Stimulated activated CD4-positive, alpha-beta T cell treated with anti-CD3 and anti-CD28 coated beads, TNF-alpha, amount 100 ng/mL, for 24 hours (primary cell): Measurements from ENCODE around the gene PDLIM1.

Experiments
- DNase-seq, 3 experiments: peaks; one replicate each; pipeline ENCODE4 v3.0.0-alpha.2; 2020; ENCODE audit warnings: low read depth in 3 of 3

Gene PDLIM1

GRCh38 chr10:95288303-95288702 lies 2.5 kb downstream of the PDLIM1 start:
- DNase-seq: no peak

DNA sequence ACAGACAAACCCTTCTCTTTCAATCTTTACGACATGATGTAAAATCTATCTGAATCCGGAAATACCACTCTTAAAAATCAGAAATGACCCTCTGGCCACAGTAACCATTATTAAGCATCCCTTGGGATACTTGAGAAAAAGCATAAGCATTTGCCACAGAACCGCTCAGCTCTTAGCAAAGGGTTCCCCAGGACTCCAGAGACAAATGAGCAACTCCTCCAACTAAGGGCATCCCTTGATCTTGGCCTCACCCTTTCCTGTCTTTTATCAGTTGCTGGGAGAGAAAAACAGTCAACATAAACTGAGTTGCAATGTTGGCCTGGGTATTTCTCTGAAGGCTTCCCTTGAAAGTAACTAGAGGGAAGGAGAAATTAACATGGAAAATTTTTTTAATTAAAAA lies 3.5 kb downstream of the PDLIM1 start:
- DNase-seq: no peak

- no peak for DNase-seq
Measured at GRCh38 chr10:95286707-95287106, 4.1 kb downstream of the PDLIM1 start.

DNA sequence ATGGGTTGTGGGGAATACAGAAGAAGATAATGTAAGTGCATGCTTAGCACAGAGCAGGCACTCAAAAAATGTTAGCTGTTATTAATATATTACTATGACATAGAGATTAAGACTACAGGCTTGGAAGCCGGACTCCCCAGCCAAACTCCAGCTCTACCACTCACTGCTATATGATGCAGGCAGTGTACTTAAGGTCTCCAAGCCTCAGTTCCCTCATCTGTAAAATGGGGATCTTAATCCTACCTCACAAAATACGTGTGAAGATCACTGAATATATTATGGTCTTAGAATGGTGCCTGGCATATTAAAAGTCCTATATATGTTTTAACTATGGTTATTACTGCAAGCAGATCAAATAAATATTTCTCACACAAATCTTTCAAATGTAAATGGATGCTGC lies 5.2 kb downstream of the PDLIM1 start:
- no peak for DNase-seq

DNA sequence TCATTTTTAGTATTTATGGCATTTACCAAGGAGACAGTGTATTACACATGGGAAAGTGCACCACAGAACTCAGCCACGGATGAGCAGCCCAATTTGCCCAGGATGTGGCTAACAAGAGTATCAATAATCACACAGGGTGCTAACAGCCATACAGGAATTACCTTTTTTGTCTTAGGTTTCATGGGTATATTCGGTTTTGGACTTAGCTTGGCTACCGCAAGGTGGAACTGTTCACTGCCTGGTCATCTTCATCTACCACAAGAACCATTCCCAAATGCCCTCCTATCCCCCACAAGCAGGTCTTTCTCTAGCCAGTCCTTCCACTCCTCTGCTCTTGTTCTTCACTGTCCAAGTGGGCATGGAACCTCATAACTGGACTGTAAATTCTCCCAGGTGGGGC lies 6.0 kb downstream of the PDLIM1 start:
- DNase-seq: no peak

DNA sequence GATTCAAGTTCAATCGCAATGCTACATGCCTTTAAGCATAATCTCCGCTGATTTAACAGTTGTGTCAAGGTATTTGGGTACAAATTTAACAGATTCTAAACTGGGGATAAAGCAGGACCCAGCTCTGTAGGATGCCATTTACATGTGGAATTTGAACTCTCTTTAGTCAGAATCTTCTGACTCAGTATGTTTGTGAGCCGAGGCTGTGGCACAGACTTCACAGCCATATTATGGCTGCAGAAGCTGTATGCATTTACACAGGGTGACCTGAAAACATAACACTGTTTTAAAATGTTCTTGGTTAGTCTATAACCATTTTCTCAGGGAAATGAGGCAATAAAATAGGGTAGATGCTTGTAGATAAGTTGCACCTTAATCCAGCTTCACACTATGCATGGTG lies 8.7 kb downstream of the PDLIM1 start:
- DNase-seq: no peak

DNA sequence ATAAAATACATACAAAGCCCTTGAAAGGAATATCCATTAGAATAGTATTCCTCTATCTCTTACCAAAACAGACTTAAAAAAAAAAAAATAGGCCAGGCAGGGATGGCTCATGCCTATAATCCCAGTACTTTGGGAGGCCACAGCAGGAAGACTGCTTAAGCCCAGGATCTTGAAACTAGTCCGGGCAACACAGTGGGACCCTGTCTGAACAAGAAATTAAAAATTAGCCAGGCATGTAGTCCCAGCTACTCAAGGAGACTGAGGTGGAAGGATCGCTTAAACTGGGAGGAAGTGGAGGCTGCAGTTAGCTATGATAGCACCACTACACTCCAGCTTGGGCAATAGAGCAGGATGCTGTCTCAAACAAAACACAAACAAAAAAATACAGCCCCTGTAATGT lies 9.6 kb downstream of the PDLIM1 start:
- DNase-seq: no peak

- DNase-seq: no peak
Measured at GRCh38 chr10:95280637-95281036, 10.2 kb downstream of the PDLIM1 start.

DNA sequence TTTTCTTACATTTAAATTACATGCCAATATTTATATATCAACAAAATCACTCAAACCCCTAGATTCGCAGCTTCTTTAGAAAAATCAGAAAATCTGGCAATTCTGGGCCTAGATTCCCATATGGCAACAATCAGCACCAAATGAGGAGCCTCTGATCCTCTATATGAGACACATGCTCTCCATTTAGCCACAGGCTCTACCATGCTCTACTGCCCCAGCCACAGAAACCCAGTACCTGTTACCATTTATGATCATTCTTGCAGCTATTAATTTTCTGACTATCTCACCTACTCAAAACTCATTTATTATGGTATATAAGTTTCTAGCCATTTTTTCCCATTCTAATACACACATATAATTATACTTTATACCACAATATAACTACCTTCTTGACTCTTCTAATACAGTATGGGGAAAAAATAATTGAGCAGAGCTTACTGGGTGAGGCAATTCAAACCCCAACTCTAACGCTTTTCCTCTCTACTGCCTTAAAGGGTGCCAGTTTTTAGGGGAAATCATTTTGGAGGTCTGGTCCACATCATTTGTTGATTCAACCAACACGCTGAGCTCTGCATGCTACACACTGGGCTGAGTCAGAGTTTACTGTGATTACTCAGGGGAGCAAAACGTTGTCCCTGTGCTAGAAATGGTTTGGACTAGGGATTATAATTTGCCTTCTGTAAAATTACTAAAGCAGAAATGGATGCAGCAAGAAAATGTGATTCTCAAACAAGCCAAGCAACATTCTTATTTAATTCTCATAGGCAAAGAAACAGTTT lies 11.6 kb downstream of the PDLIM1 start:
- DNase-seq: no peak

GRCh38 chr10:95278061-95278988 lies 12.5 kb downstream of the PDLIM1 start:
- no peak for DNase-seq

DNA sequence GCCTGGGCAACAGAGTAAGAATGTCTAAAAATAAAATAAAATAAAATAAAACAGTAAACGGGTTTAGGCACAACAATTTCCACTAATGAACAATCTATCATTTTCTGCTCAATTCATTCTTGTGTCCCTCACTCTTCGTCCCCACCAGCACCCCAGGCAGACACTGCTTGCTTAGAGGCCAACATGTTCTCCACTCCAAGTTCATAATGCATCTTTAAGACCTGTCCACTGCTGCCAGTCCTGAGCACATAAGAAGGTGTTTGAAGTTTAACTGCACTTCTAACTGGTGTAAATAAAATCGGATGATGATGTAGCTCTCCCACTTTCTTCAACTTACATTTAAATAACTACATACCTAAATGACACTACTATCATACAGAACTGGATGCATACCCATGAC lies 13.2 kb downstream of the PDLIM1 start:
- no peak for DNase-seq

- no peak for DNase-seq
Measured at GRCh38 chr10:95277201-95277570, 13.6 kb downstream of the PDLIM1 start.

DNA sequence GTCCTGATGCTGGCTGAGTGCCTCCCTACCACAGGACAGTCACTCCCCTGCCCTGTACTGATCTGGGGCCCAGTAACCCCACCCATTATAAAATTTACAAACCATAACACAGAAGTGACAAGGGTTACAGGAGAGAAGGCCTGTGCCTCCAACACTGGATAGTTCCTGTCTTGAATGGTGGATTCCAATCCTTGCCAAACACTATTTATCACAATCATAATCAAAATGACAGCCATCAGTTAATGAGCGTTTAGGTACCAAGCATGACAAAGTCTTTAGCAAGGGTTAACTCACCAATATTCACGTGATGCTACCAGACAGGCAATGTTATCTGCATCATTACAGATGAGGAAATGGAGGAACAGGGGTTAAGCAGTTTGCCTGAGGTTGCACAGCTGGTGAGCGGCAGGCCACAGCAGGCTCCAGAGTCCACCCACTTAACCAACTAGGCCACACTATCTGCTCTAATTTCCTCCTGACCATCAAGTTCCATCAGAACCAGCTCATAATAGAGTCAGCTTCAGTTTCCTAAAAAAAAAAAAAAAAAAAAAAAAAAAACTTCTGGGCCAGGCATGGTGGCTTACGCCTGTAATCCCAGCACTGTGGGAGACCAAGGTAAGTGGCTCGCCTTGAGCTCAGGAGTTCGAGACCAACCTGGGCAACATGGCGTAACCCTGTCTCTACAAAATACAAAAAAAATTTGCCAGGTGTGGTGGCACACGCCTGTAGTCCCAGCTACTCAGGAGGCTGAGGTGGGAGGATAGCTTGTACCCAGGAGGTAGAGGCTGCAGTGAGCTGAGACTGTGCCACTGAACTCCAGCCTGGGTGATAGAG lies 14.2 kb downstream of the PDLIM1 start:
- DNase-seq: no peak

- no peak for DNase-seq
Measured at GRCh38 chr10:95275726-95276366, 15.0 kb downstream of the PDLIM1 start.

- DNase-seq: no peak
Measured at GRCh38 chr10:95273393-95274312, 17.1 kb downstream of the PDLIM1 start.

DNA sequence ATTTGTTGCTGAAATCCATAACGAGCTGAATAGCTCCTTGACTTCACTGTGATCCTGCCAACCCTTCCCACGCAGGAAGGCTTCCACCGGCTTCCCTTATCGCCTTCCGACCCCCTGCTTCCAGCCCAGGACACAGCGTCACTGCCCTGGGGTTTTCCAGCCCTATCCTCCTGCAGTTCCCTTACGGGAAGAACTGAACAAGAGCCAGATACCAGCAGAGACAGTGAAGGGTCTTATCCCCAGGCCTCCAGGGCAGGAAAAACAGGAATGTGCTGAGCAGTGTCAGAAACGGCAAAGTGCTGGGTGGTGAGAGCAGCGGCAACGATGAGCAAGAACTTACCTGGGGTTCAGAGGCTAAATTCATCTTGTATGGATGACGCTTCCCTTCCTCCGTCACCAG lies 22.4 kb downstream of the PDLIM1 start:
- no peak for DNase-seq

DNA sequence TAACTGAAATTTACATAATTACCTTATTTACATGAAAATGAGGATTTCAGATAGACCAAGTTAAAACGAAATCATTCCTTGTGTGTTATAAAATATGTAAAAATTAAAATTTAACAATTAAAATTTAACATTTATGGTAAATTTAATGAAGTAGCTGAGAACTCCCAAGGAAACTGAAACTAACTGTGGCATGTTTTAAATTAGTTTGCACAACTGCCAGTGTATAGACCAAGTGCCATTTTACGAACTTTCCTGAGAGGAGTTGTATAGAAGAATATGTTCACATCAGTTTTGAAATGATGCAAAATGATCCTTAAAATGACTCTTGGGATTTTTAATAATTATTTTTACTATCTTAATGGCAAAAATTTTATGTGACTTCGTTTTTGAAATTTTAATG lies 23.6 kb downstream of the PDLIM1 start:
- DNase-seq: no peak

GRCh38 chr10:95266674-95267095 lies 24.1 kb downstream of the PDLIM1 start:
- no peak for DNase-seq

DNA sequence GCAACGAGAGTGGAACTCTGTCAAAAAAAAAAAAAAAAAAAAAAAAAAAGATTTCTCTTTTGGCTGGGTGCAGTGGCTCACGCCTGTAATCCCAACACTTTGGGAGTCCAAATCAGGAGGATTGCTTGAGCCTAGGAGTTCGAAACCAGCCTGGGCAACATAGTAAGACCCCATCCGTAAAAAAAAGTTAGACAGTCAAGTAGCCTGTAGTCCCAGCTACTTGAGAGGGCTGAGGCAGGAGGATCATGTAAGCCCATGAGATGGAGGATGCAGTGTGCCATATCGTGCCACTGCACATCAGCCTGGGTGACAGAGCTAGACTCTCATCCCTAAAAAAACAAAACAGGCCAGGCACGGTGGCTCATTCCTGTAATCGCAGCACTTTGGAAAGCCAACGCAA lies 25.2 kb downstream of the PDLIM1 start:
- DNase-seq: no peak

DNA sequence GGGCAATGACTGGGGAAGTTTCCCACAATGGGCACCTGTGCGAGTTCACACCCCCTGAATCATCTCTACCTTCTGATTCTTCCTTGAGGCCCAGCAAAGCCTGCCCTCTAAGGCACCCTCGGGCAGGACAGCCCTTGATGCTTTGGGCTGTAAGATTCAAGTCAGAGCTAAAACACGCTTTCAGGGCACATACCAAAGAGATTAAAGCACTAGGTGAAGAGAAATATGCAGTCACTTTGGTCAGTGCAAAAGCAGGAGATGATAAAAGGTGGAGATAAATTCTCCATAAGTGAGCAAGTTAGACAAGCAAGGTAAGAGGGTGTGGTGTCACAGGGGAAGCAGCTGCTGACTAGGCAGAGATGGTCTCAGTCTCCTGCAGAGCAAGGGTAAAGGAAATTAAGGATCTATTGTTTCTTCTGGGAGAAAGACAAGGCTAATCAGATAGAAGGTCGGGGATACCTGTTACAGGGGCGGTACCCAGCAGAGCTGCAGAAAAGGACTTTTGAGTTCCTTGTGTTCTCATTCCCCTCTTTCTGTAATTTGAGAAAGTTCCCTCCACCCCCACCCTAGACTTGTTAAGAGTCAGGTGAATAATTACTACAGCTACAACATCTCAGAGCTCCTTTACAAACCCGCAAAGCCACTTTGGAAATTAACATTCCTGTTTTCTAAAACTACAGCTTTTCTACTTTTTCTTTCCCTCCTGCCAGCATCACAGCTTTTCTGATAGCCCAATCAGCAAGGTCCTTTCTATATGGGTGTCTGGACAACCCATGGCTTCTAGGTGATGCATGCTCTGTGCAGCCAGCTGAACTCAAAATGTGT lies 26.4 kb downstream of the PDLIM1 start:
- no peak for DNase-seq
